ENCODE measurements around the gene UGT8.

The UGT8 gene

GRCh38 chr4:114597410-114598115, 1.0 kb upstream of the UGT8 start:
- no peak overlapping the region for H3K4me3 ChIP-seq (replicated peaks in 1 of 2; ENCODE audit: low read depth in 2 of 2, low read length in 2 of 2)
- no peak for TF ChIP-seq CTCF (IDR thresholded peaks at IDR 0.05; ENCODE audit: low read depth, low read length)

GRCh38 chr4:114599231-114599902, 760 bp downstream of the UGT8 start:
- DNase-seq (ENCODE audit: low read depth in 2 of 2): no peak
- TF ChIP-seq CTCF (IDR thresholded peaks at IDR 0.05; ENCODE audit: low read depth, low read length): no peak
- H3K4me3 ChIP-seq (replicated peaks in 1 of 2; ENCODE audit: low read depth in 2 of 2, low read length in 2 of 2): peak overlapping the region in 1 of 2 donors; percentile 21

More at GRCh38 chr4:114597410-114598115, 1.0 kb upstream of the UGT8 start:
- DNase-seq (ENCODE audit: low read depth in 2 of 2): no peak

GRCh38 chr4:114599903-114600552, 1.4 kb downstream of the UGT8 start:
- TF ChIP-seq CTCF (IDR thresholded peaks at IDR 0.05; ENCODE audit: low read depth, low read length): no peak
- no peak for DNase-seq (ENCODE audit: low read depth in 2 of 2)
- no peak overlapping the region for H3K4me3 ChIP-seq (replicated peaks in 1 of 2; ENCODE audit: low read depth in 2 of 2, low read length in 2 of 2)

- TF ChIP-seq CTCF (IDR thresholded peaks at IDR 0.05; ENCODE audit: low read depth, low read length): no peak
- no peak overlapping the region for H3K4me3 ChIP-seq (replicated peaks in 1 of 2; ENCODE audit: low read depth in 2 of 2, low read length in 2 of 2)
- no peak for DNase-seq (ENCODE audit: low read depth in 2 of 2)
These were observed 2.1 kb downstream of the UGT8 start for GRCh38 chr4:114600672-114601071.

- no peak for DNase-seq (ENCODE audit: low read depth in 2 of 2)
- no peak for TF ChIP-seq CTCF (IDR thresholded peaks at IDR 0.05; ENCODE audit: low read depth, low read length)
- H3K4me3 ChIP-seq (replicated peaks in 1 of 2; ENCODE audit: low read depth in 2 of 2, low read length in 2 of 2): no peak overlapping the region
These were observed 2.9 kb downstream of the UGT8 start for GRCh38 chr4:114601304-114602052.

GRCh38 chr4:114603497-114603896, 4.9 kb downstream of the UGT8 start:
- no peak for TF ChIP-seq CTCF (IDR thresholded peaks at IDR 0.05; ENCODE audit: low read depth, low read length)
- no peak overlapping the region for H3K4me3 ChIP-seq (replicated peaks in 1 of 2; ENCODE audit: low read depth in 2 of 2, low read length in 2 of 2)

More at GRCh38 chr4:114603497-114603896, 4.9 kb downstream of the UGT8 start:
- DNase-seq (ENCODE audit: low read depth in 2 of 2): no peak
